ENCODE results near the gene SCAMP2. TPM values are rescaled to one million over a fixed set of nuclear protein-coding genes. Genes with fewer than 3 reads are reported as not detected.

The SCAMP2 gene
- total RNA-seq, 1 experiment from 2014 or later, result 50.2 TPM

DNA sequence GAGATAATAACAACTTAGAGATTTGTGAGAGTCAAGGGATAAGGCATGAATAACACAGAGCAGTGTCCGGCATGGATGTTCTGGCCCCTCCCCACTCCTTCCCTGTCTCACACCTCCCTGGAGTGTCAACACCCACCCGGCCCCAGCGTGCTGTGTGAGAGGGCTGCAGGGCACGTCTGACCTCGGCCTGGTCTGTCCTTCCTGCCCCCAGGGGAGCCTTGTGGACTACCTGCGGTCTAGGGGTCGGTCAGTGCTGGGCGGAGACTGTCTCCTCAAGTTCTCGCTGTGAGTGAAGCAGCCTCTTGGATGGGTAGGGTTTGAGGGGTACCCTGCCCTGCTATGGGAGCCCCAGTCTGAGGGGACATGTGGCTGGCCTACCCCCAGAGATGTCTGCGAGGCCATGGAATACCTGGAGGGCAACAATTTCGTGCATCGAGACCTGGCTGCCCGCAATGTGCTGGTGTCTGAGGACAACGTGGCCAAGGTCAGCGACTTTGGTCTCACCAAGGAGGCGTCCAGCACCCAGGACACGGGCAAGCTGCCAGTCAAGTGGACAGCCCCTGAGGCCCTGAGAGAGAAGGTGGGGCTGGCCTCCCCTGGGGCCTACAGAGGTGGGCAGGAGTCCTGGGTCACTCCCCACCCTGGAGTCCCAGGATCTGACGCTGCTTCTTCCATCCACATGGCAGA, 71.7 kb downstream of the SCAMP2 start:
- Histone ChIP-seq H4K5ac (ENCODE audit: insufficient read length, low read depth, low read length) (no peak overlapping the region), H3K9me3 (ENCODE audit: control insufficient read depth, low read depth, low read length) (no peaks in the 10 kb centered on the region), H3K23ac (ENCODE audit: insufficient read length, low read depth, low read length) (no peak overlapping the region), H3K56ac (ENCODE audit: insufficient read length, low read depth, low read length) (no peak overlapping the region), H3K79me1 (ENCODE audit: insufficient read depth, low read depth, low read length, poor library complexity, severe bottlenecking) (no peaks in the 10 kb centered on the region), H3K79me2 (ENCODE audit: insufficient read depth, low read length) (no peaks in the 10 kb centered on the region), H4K20me1 (ENCODE audit: control insufficient read depth, insufficient read depth, insufficient read length) (no peaks in the 10 kb centered on the region), H3T11ph (ENCODE audit: low read length) (no peak overlapping the region), H2AK5ac (ENCODE audit: insufficient read length, low read length) (no peak overlapping the region), H3K27me3 (ENCODE audit: insufficient read depth, low read length) (no peaks in the 10 kb centered on the region), H3K27ac (ENCODE audit: insufficient read length, low read depth, low read length) (no peak overlapping the region), H3K23me2 (ENCODE audit: insufficient read length, low read depth, low read length, poor library complexity, severe bottlenecking) (no peaks in the 10 kb centered on the region), H3K4me2 (ENCODE audit: insufficient read depth, insufficient read length, low read length) (no peak overlapping the region), H2BK20ac (ENCODE audit: low read depth, low read length, poor library complexity, severe bottlenecking) (no peak overlapping the region), H4K91ac (ENCODE audit: insufficient read length, low read depth, low read length) (no peak overlapping the region), H3K18ac (ENCODE audit: insufficient read length, low read depth, low read length) (no peak overlapping the region), H2BK5ac (ENCODE audit: insufficient read length, low read length) (no peak overlapping the region), H2AFZ (ENCODE audit: low read length) (no peak overlapping the region), H2BK120ac (ENCODE audit: low read depth, low read length, poor library complexity, severe bottlenecking) (no peak overlapping the region), H3K4ac (ENCODE audit: low read depth, low read length) (no peak overlapping the region), H3K14ac (ENCODE audit: insufficient read depth, low read length) (no peak overlapping the region), H4K8ac (replicated peaks; ENCODE audit: insufficient read length, low read depth, low read length) (no peak overlapping the region), H2BK12ac (ENCODE audit: insufficient read length, low read depth, low read length) (no peak overlapping the region), H3K4me1 (ENCODE audit: insufficient read depth, low read length) (no peaks in the 10 kb centered on the region), H2BK15ac (ENCODE audit: low read depth, low read length) (no peak overlapping the region), H3K9ac (ENCODE audit: extremely low read depth, insufficient read length, low read length) (no peak overlapping the region)
- Mint-ChIP-seq H3K27me3 (ENCODE audit: low read depth) (no peaks in the 10 kb centered on the region), H3K9me3 (no peaks in the 10 kb centered on the region), H3K27ac (no peak overlapping the region), H3K36me3 (ENCODE audit: insufficient read depth in 1 of 3, low read depth in 3 of 3) (peaks cover 11 to 34% (median 34%) of the 10 kb centered on the region in 3 experiments; a peak in 5 of 7 replicates), H3K4me3 (no peak overlapping the region), H3K4me1 (peaks cover 2 to 7% of the 10 kb centered on the region in 2 experiments)
- WGBS (ENCODE audit: extremely low coverage, insufficient read length, low lambda C conversion rate), result no CpG with 5 or more reads among the region's 18 CpGs
- no peak for DNase-seq
- TF ChIP-seq, protein P1, sequence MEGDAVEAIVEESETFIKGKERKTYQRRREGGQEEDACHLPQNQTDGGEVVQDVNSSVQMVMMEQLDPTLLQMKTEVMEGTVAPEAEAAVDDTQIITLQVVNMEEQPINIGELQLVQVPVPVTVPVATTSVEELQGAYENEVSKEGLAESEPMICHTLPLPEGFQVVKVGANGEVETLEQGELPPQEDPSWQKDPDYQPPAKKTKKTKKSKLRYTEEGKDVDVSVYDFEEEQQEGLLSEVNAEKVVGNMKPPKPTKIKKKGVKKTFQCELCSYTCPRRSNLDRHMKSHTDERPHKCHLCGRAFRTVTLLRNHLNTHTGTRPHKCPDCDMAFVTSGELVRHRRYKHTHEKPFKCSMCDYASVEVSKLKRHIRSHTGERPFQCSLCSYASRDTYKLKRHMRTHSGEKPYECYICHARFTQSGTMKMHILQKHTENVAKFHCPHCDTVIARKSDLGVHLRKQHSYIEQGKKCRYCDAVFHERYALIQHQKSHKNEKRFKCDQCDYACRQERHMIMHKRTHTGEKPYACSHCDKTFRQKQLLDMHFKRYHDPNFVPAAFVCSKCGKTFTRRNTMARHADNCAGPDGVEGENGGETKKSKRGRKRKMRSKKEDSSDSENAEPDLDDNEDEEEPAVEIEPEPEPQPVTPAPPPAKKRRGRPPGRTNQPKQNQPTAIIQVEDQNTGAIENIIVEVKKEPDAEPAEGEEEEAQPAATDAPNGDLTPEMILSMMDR (conservative IDR thresholded peaks at IDR 0.05), result no peak
